ENCODE measurements around the gene TRIP13. TPM values are rescaled to one million over a fixed set of nuclear protein-coding genes. Genes with fewer than 3 reads are reported as not detected.

The TRIP13 gene
- total RNA-seq, 1 donor from 2014 or later: 3.9 TPM

DNA sequence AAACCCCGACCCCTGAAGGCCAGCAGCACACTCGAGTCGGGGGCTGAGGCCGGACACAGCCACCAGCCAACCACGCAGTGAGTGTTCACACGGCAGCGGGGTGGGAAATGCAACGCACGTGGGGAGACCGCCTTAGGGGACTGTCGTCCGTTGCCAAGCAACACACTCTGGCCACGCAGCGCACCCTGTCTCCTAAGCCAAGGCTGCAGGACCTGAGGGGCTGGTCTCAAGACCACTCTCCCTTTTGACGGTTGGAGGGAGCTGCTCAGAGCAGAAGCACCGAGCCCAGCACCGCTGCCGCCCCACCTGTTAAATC lies 7.6 kb upstream of the TRIP13 start:
- TF ChIP-seq, protein P1, sequence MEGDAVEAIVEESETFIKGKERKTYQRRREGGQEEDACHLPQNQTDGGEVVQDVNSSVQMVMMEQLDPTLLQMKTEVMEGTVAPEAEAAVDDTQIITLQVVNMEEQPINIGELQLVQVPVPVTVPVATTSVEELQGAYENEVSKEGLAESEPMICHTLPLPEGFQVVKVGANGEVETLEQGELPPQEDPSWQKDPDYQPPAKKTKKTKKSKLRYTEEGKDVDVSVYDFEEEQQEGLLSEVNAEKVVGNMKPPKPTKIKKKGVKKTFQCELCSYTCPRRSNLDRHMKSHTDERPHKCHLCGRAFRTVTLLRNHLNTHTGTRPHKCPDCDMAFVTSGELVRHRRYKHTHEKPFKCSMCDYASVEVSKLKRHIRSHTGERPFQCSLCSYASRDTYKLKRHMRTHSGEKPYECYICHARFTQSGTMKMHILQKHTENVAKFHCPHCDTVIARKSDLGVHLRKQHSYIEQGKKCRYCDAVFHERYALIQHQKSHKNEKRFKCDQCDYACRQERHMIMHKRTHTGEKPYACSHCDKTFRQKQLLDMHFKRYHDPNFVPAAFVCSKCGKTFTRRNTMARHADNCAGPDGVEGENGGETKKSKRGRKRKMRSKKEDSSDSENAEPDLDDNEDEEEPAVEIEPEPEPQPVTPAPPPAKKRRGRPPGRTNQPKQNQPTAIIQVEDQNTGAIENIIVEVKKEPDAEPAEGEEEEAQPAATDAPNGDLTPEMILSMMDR (IDR thresholded peaks at IDR 0.05; ENCODE audit: partially characterized antibody, unreplicated experiment): no peak
- DNase-seq: no peak
- Mint-ChIP-seq H3K4me1 (ENCODE audit: low read depth, unreplicated experiment) (no peaks in the 10 kb centered on the region), H3K27ac (ENCODE audit: unreplicated experiment) (no peak overlapping the region), H3K9me3 (ENCODE audit: unreplicated experiment) (peaks cover 3% of the 10 kb centered on the region), H3K4me3 (ENCODE audit: unreplicated experiment) (no peak overlapping the region), H3K36me3 (ENCODE audit: unreplicated experiment) (peaks cover 26% of the 10 kb centered on the region), H3K27me3 (ENCODE audit: unreplicated experiment) (peaks cover 2% of the 10 kb centered on the region)

DNA sequence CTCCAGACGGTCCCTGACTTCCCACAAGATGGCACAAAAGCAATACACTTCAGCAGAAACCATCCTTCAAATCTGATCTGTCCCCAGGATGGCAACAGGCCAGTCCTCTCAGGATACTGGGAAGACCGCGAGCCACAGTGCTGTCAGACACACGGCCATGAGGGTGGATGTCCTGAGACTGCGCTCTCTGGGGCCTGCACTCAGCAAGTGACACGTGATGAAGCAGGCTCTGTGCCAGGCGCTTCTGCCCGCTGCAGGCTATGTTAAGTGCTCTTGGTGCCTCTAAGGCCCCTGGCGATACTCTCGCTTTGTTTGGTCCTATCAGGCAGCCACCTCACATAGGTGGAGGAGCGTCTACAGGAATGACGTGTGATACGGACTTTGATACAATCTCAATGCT lies 7.2 kb upstream of the TRIP13 start:
- Mint-ChIP-seq H3K4me3 (ENCODE audit: unreplicated experiment) (no peak overlapping the region), H3K27me3 (ENCODE audit: unreplicated experiment) (peaks cover 2% of the 10 kb centered on the region), H3K36me3 (ENCODE audit: unreplicated experiment) (peaks cover 26% of the 10 kb centered on the region), H3K4me1 (ENCODE audit: low read depth, unreplicated experiment) (no peaks in the 10 kb centered on the region), H3K27ac (ENCODE audit: unreplicated experiment) (no peak overlapping the region), H3K9me3 (ENCODE audit: unreplicated experiment) (peaks cover 3% of the 10 kb centered on the region)
- TF ChIP-seq, protein P1 (IDR thresholded peaks at IDR 0.05; ENCODE audit: partially characterized antibody, unreplicated experiment): no peak
- DNase-seq: no peak

DNA sequence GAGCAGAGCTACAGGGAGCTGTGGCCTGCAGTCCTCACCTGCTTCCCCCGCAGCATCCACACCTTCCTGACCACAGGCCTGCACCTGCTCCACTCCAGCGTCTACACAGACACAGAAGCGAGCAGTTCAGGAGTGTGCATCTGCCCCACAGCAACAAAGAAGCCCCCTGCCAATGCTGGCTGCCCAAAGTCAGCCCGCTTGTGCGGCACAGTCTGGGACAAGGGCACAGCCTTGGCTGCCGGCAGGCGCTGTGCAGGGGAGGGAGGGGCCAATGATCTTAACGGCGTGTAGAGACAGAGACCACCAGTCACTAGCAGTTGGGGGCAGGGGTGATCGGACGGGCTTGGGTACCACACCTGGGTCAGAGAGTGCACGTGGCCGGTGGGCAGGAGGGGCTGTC lies 6.6 kb upstream of the TRIP13 start:
- H3K27me3 Mint-ChIP-seq (ENCODE audit: unreplicated experiment): peaks cover 2% of the 10 kb centered on the region
- peaks cover under 1% of the 10 kb centered on the region for H3K4me1 Mint-ChIP-seq (ENCODE audit: low read depth, unreplicated experiment)
- peaks cover 26% of the 10 kb centered on the region for H3K36me3 Mint-ChIP-seq (ENCODE audit: unreplicated experiment)
- TF ChIP-seq, protein P1 (IDR thresholded peaks at IDR 0.05; ENCODE audit: partially characterized antibody, unreplicated experiment): no peak
- DNase-seq: no peak
- H3K9me3 Mint-ChIP-seq (ENCODE audit: unreplicated experiment): peaks cover 5% of the 10 kb centered on the region
- H3K27ac Mint-ChIP-seq (ENCODE audit: unreplicated experiment): no peak overlapping the region
- H3K4me3 Mint-ChIP-seq (ENCODE audit: unreplicated experiment): no peak overlapping the region

DNA sequence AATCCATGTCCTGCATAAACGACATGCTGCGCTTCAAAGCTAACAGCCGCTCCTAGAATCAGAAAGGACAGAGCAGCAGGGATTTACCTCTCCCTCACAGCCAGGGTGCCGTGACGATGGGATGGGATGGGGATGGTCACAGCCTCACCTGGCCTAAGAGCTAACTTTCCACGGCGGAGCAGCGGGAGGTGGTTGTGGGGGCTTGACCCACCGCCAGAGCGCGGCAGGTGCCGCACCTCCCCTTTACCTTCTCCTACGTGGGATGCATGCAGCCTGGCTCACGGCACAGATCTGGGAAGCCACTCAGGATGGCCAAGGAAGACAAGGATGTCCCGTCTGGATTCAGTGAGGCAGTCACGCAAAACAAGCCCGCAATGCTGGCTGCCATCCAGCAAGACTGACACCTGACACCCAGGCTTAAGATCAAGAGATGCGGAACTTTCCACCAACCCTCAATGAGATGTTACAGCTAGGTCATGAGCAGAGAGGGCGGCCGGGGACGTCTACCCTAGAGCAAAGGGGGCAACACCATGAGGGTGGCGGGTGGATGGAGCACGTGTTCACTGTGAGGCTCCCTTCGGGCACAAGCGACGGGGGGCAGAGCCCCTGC lies 5.9 kb upstream of the TRIP13 start:
- DNase-seq: no peak
- Mint-ChIP-seq H3K4me1 (ENCODE audit: low read depth, unreplicated experiment) (peaks cover 5% of the 10 kb centered on the region), H3K27ac (ENCODE audit: unreplicated experiment) (no peak overlapping the region), H3K9me3 (ENCODE audit: unreplicated experiment) (peaks cover 5% of the 10 kb centered on the region), H3K4me3 (ENCODE audit: unreplicated experiment) (no peak overlapping the region), H3K27me3 (ENCODE audit: unreplicated experiment) (peaks cover 2% of the 10 kb centered on the region), H3K36me3 (ENCODE audit: unreplicated experiment) (peaks cover 26% of the 10 kb centered on the region)
- TF ChIP-seq, protein P1 (IDR thresholded peaks at IDR 0.05; ENCODE audit: partially characterized antibody, unreplicated experiment): no peak

DNA sequence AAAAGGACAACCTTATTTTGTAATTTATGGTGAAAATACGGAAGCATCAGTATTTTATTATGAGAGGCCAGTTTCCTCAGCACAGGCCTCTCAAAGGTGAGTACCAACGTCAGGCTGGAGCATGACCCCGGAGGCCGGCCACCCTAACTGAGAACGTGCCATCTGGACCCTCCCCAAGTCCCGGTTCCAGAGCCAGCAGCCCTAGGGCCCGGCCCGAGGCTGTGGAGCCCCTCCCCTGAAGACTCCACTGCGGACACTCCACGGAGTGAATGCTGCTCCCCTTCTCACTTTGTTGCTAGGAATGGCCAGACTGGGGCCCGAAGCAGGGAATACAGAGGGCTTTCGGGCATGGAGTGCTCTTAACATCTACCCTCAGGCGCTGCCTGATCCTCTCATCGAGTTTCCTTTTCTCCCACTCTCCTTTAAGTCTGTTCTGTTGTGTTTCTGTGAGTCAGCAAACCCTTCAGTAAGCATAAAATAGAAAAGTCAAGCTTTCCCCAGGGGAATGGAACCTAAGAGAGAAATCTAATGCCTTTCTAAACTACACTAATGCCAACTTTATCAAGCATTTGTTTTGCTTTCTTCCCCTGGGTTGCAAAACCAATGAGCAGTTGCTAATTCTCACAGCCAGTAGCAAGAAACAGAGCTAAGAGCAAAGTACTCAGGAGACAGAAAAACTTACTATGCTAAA lies 4.6 kb upstream of the TRIP13 start:
- peaks cover 5% of the 10 kb centered on the region for H3K9me3 Mint-ChIP-seq (ENCODE audit: unreplicated experiment)
- H3K4me1 Mint-ChIP-seq (ENCODE audit: low read depth, unreplicated experiment): peaks cover 5% of the 10 kb centered on the region
- H3K27ac Mint-ChIP-seq (ENCODE audit: unreplicated experiment): no peak overlapping the region
- no peak overlapping the region for H3K4me3 Mint-ChIP-seq (ENCODE audit: unreplicated experiment)
- H3K27me3 Mint-ChIP-seq (ENCODE audit: unreplicated experiment): peaks cover 2% of the 10 kb centered on the region
- H3K36me3 Mint-ChIP-seq (ENCODE audit: unreplicated experiment): peaks cover 13% of the 10 kb centered on the region
- DNase-seq: no peak
- TF ChIP-seq, protein P1 (IDR thresholded peaks at IDR 0.05; ENCODE audit: partially characterized antibody, unreplicated experiment): no peak

All from glutamatergic neuron (in vitro differentiated cells).